HG02885 (cell line): ENCODE measurements around the gene DDR1.
"Not testable (repeated sequence)": the region's sequence is repeated elsewhere in the genome, so short reads cannot be mapped to it uniquely, and the experiment has no call there.

ENCODE experiments used
- ATAC-seq: cut with Tn5 transposase; IDR thresholded peaks from one replicate; pipeline ENCODE4 v1.9.1; 2021; ENCODE audit warnings: mild to moderate bottlenecking; ENCODE audit not compliant: unreplicated experiment, poor library complexity

The DDR1 gene

GRCh38 chr6:30914076-30914853 is 29.9 kb downstream of the DDR1 start, which contains the start of gene VARS2:
TSS of gene VARS2 (plus strand) at chr6:30914238. CDS start at chr6:30914837, 599 bp downstream.
- ATAC-seq = peak; percentile 91

GRCh38 chr6:30914854-30915590 is 30.7 kb downstream of the DDR1 start:
- ATAC-seq = no peak

DNA sequence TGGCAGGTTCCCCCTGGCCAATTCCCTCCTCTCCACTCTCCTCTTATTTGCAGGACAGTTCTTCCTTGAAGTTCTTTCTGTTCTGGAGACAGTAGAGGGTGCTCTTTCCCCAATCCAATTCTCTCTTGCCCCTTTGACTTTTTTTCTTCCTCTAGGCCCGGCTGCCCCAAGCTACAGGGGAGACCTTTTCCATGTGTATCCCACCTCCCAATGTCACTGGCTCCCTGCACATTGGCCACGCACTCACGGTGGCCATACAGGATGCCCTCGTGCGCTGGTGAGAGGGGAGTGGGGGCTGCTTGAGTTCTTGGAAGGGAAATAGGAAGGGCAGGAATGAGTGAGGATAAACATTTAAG is 31.2 kb downstream of the DDR1 start:
- no peak for ATAC-seq

- no peak for ATAC-seq
Observed at GRCh38 chr6:30917041-30917440, 32.7 kb downstream of the DDR1 start.

- ATAC-seq = no peak
Observed at GRCh38 chr6:30917487-30917886, 33.2 kb downstream of the DDR1 start.

- ATAC-seq = no peak
Observed at GRCh38 chr6:30918670-30919069, 34.4 kb downstream of the DDR1 start.

GRCh38 chr6:30922447-30922852 is 38.1 kb downstream of the DDR1 start:
- no peak for ATAC-seq

GRCh38 chr6:30924040-30924627 is 39.8 kb downstream of the DDR1 start:
- not testable (repeated sequence) for ATAC-seq

DNA sequence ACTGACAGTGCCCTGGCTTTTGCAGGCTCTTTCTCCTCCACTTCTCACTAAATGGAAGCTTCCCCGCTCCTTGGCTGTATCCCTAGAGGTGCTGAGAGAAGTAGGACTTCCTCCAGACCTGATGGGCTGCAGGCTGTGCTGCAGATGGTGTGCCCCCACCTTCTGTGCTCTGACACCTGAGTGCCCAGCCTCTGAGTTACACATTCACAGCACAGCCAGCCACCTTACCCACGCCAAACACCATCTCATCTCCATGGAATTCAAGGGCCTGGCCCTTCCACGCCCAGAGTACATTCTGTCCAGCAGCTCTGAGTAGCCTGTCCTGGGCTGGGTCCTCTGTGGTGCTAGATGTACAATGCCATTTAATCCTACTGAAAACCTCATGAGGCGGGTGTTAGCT is 42.3 kb downstream of the DDR1 start:
- ATAC-seq = no peak

DNA sequence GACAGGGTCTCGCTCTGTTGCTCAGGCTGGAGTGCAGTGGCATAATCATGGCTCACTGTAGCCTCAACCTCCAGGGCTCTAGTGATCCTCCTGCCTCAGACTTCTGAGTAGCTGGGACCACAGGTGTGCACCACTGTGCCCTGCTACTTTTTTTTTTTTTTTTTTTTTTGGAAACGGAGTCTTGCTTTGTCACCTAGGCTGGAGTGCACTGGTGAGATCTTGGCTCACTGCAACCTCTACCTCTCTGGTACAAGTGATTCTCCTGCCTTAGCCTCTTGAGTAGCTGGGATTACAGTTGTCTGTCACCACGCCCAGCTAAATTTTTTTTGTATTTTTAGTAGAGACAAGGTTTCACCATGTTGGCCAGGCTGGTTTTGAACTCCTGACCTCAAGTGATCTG is 42.8 kb downstream of the DDR1 start:
- not testable (repeated sequence) for ATAC-seq

DNA sequence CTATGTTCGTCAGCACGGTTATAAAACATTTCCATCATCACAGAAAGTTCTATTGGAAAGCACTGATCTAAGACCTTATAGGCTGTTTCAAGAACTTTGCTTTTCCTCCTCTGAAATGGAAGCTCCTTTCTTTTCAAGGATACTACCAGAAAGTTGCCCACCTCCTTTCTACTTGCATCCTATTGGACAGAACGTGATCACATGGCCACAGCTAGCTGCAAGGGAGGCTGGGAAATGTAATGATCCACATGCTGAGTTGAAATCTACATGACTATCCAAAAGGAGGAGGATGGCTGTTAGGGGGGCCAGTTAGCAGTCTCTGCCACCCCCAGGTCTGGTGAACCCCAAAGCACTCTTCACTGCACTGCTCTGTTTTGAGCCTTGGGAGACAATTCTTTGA is 44.4 kb downstream of the DDR1 start:
- no peak for ATAC-seq

GRCh38 chr6:30930506-30930905 is 46.2 kb downstream of the DDR1 start:
- ATAC-seq = no peak

DNA sequence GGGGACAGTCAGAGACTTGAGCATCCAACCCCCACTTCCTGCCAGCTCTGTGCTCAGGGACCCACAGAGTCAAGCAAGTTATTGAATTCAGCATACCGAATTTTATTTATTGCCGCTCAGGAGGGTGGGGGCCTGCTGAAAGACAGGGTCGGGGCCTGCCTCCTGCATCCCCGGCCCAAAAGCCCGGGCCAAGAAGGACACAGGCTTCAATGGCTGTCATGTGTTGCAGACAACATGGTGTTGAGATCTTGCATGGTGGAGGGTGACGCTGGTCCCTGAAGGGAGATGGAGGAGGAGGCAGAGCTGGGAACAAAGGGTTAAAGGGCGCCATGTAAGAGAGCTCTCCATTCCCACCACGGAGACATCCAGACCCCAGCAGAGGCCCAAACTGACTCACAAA is 47.0 kb downstream of the DDR1 start:
- ATAC-seq = no peak

DNA sequence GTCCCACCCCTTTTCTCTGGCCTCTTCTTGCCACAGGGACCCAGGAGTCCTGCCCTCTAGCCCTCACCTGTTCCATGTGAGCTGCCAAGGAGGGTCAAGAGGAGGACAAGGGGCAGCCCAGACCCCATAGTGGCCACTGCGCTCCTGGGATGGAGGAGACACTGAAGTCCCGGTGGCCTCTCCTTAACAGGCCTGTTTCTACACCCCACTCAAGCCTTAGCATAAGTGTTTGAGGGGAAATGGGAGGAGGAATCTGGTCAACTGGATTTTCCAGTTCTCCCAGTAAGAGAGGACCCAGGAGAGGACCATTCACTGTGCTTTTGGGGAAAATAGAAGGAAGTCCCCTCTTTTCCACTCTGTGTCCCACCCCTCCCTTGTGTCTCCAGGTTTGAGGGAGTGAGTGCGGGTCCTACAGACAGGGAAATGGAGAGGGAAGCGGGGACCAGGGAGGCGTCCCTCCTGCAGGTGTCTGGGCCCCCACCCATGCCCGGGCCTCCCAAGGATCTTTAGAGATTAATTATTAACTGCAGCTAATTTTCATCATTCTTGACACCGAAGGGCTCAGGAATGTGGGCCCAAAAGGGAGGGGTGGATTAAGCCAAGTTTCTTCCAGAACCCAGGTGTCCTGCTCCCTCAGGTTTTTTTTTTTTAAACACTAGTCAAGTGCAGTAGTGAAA is 47.8 kb downstream of the DDR1 start, which contains the start of gene SFTA2:
Gene SFTA2, minus strand, starts transcription at position 202 of the 677 bp plus-strand sequence. Its CDS starts 74 bp downstream, at position 128.
- no peak for ATAC-seq

DNA sequence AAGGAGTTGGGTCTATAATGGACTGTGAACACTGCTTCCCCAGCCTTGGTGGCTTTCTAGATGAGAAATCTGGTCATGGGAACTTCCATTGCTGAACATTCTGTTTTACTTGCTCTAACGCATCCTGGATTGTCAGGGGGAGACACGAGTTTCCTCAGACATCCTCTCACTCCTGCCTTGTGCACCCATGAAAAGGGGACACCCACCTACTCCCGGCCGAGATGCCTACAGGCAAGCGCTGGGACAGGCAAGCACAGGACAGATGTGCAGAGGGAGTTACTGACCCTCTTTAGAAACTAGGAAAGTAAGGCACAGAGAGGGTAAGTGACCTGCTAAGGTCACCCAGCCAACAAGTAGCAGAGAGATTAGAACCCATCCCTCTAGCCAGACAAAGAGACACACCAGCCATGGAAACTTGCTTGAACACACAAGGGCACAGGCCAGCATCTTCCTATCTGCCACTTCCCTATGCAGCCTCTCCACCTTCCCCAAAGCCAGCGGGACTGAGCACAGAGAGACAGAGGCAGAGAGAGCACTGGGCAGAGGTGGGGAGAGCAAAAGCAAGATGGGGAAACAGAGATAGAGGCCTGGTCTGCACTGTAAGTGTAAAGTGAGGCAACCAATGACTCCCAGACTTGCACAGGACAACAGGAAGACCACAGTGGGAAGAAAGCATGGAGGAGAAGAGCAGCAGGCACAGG is 48.5 kb downstream of the DDR1 start:
- no peak for ATAC-seq

- no peak for ATAC-seq
Observed at GRCh38 chr6:30935018-30935417, 50.7 kb downstream of the DDR1 start.

GRCh38 chr6:30937265-30937664 is 52.9 kb downstream of the DDR1 start:
- ATAC-seq = no peak

DNA sequence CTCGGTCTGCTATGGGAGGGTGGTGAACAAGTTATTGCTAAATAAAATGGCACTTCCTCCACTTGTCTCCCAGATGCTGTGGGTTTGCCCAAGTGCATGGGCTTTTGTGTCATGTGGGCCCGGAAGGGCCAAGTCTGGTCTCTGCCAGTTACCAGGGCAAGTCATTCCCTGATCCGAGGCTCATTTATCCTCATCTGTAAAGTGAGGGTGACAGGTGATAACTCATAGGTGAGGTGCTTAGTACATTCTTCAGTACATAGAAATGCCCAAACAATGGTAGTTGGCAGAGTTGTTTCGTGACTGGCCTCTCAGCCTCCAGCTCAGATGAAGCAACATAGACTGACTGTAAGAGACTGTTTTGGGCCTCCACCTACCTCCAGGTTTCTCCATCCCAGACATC is 54.4 kb downstream of the DDR1 start:
- no peak for ATAC-seq

GRCh38 chr6:30939473-30939872 is 55.2 kb downstream of the DDR1 start:
- ATAC-seq = no peak

- no peak for ATAC-seq
Observed at GRCh38 chr6:30940361-30940986, 56.2 kb downstream of the DDR1 start, which contains the start of gene MUCL3. TSS of gene MUCL3 (plus strand) at chr6:30940973. CDS start at chr6:30941000, 27 bp downstream.
